CD4-positive, alpha-beta T cell treated with Interleukin-4 for 4 hours (primary cell): ENCODE results near the gene QKI.

Experiments
- DNase-seq: peaks from one replicate; pipeline ENCODE4 v3.0.0-alpha.2; 2020

Gene QKI

GRCh38 chr6:163539101-163539762 is 124.7 kb downstream of the QKI start:
- no peak for DNase-seq

GRCh38 chr6:163543321-163543720 is 128.8 kb downstream of the QKI start:
- DNase-seq = no peak

DNA sequence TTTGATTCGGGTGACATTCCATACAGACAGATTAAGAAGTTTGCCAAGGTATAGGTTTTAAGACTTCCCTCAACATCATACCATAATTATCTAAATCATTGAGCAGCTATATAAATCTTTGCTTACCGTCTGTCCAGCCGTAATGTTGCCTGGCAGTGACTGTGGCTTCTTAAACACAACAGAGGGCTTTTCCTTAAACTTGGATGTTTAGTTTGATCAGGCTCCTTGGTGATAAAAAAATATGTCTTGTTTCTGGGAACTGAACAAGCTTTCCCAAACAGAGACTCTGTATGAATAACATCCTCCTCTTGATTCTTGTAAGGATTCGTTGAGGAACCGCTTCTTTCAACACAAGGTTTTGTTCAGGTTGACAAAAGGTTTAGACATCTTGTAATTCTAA is 130.9 kb downstream of the QKI start:
- no peak for DNase-seq

GRCh38 chr6:163547287-163547686 is 132.8 kb downstream of the QKI start:
- DNase-seq = no peak

DNA sequence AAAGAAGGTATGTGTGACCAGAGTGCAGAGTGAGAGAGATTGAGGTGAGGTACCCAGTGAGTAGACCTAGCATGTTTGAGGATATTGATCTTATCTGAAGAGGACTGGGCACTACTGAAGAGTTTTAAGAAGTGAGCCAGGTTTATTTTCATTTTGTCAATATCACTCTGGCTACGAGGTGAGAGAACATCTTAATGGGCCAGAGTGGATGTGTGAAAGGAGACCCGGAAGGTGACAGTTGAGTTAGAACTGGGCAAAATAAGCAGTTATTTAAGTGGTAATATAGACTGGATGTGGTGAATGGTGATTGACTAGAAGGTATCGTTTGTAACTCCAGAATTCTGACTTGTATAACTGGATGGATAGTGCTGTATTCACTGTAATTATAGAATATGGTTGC is 134.1 kb downstream of the QKI start:
- DNase-seq = no peak

DNA sequence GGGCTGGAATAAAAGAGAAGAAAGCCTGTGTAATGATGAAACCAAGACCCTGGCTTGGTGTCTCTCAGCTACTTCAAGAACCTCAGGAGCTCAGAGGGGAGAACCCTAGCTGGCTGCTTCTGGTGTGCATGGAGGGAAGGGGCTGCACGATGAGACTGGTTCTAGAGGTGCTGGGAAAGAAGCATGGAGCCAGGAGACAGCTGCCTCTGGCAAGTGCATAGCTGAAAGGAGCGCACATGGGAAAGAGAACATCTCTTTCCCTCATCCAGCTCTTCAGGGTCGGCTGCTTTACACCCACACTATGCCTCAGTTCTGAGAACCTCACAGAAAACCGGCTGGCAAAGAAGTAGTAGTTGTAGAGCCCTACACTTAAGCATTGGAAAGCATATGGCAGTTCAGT is 139.5 kb downstream of the QKI start:
- DNase-seq = no peak

DNA sequence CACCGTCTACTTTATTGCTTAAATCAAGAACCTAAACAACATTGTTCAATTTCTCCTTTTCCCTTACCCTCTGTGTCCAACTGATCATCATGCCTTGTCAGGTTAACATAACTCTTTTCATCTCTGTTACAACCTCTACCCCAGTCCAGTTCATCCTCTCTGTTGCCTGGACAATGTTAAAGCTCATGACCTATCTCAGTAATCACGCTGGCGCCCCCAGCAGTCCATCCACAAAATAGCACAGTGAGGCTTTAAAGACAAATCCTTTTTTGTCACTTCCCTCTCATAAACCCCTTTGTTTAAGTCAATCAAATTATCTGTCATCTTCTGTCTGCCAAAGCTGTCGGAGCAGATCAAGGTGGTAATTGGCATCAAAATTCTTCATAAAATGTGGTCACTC is 140.1 kb downstream of the QKI start:
- DNase-seq = peak; percentile 55

DNA sequence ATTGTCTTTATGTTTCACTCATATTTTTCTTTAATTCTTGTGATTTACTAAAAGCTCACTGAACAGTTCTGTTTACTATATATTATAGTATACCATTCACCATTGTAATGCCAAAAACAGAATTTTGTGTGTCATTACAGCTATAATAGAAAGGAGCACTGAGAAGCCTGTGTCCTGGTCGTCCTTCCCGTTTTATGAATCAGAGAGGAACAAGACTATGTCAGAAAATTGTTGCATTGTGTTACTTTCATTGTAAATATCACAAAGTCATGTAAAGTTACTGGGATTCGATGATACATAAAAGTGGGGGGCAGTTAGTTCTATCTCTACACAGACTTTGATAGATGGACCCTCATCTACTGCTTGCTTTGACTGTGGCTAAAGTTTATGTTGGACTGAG is 145.1 kb downstream of the QKI start:
- no peak for DNase-seq

DNA sequence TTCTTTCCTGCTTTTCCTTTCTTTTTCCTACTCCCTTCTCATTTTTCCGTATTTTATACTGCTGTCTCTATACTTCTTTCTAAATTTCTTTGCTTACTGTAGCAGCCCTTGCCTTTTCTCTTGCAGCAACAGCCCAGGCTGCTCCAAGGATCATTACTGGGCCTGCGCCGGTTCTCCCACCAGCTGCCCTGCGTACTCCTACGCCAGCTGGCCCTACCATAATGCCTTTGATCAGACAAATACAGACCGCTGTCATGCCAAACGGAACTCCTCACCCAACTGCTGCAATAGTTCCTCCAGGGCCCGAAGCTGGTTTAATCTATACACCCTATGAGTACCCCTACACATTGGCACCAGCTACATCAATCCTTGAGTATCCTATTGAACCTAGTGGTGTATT is 148.8 kb downstream of the QKI start:
- no peak for DNase-seq

DNA sequence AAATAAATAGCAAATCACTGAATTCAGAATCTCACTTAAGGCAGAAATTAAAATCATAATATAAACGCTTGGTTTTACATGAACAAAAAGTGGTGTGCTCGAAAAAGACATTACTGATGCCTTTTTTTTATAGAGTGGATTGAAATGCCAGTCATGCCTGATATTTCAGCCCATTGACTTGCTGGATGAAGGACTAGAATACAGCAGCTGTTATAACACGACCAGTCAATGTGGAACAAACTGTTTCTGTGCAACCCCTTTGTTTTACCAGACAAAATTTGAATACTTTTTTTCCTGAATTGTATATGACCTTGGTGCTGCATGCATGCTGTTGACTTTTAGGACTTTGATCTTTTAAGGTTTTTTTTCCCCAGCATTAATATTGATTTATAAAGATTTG is 150.0 kb downstream of the QKI start:
- no peak for DNase-seq

DNA sequence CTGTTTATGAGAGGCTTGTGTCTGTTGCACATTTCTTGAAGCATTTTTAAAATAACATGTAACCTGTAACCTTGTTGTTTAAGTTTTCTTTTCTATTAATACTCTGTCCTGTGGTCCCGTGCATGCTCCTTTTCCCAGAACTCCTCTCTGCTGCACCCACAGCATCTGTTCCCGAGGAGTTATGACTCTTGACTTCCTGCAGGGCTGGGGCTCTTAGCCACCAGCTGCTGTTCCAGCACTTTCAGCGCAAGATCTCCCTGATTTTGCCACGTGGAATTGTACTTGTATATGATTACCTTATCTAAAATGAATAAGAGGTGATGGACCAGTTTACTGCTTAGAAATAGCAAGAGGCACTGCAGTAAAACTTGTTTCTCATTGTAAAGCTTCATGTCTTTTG is 150.6 kb downstream of the QKI start:
- DNase-seq = no peak

- no peak for DNase-seq
Observed at GRCh38 chr6:163566056-163566455, 151.5 kb downstream of the QKI start.

- DNase-seq = no peak
Observed at GRCh38 chr6:163568275-163568674, 153.8 kb downstream of the QKI start.

DNA sequence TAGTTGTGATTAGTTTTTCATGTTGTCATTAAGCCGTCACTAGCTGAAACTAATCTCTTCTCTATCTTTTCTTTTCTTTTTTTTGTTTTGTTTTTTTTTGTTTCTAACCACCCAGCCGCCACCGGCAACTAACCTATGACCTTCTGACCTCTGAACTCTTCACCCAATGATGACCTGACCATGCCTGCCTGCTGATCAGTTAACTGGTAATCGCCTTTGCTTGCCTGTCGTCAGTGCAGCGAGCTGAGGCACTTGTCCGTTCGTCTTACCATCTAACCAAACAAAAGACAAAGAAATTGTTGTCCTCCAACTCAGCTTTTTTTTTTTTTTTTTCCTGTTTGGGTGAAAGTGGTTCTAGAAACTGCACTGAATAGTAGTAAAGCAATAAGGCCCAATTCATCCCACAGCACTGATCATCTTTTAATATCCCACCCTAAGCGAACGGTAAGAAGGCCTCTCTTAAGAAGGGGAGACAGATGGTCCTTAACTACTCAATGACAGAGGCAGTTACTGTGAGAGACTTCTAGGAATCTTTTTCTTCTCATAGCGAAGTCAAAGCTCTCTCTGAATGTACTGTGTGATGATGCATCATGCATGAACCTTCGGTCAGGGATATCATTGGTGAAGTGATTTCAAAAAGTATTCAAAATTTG is 156.2 kb downstream of the QKI start:
- DNase-seq = no peak

GRCh38 chr6:163571730-163572129 is 157.2 kb downstream of the QKI start:
- no peak for DNase-seq

GRCh38 chr6:163572612-163573011 is 158.1 kb downstream of the QKI start:
- DNase-seq = no peak

DNA sequence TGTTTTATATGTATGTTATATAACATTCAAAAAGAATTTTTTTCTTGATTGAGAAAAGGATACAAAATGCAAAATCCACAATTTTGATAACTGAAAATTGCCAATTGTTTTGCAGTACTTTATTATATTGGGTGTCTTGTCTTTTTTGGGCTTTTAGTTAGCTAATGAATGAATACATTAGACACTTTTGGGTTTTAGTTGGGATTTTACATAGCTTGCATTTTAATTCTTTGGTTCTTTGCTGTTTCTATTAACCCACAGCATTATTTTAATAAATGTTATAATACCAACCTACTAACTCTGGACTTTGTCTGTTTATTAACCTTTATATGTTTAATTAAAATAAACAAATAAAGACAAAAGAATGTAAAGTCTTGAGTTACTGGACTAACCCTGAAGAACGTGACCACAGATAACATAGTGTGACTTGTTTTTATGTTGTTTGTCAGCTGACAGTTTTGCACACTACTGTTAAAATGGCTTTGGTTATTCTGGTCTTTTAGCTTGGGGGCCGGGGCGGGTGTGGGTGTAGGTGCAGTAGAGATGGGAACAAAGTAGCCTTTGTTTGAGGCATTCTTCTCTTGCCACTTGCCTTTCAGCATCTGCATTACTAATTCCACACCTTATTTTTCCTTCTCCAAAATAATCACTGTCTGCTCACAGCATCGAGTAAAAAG is 159.1 kb downstream of the QKI start:
- DNase-seq = no peak

DNA sequence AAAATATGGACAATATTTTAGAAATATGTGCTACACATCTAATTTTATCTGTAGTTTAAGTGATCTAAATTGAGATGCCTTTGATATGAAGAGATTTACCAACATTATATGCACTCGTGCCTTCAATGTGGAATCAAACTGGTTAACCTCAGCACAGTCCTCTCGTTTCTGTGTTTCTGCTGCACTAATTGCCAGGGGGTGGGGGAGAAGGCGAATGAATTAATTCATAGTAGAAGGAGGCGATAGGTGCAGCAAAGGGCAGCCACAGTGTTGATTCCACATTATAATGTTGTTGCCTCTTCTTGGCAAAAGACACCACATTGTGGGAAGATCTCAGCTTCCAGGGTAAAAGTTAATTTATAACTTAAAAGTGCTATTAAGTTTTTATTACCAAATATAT is 161.6 kb downstream of the QKI start:
- DNase-seq = no peak

GRCh38 chr6:163577404-163577803 is 162.9 kb downstream of the QKI start:
- DNase-seq = no peak

GRCh38 chr6:163579111-163579879 is 164.8 kb downstream of the QKI start:
- DNase-seq = no peak

GRCh38 chr6:163579880-163580295 is 165.4 kb downstream of the QKI start:
- DNase-seq = no peak

DNA sequence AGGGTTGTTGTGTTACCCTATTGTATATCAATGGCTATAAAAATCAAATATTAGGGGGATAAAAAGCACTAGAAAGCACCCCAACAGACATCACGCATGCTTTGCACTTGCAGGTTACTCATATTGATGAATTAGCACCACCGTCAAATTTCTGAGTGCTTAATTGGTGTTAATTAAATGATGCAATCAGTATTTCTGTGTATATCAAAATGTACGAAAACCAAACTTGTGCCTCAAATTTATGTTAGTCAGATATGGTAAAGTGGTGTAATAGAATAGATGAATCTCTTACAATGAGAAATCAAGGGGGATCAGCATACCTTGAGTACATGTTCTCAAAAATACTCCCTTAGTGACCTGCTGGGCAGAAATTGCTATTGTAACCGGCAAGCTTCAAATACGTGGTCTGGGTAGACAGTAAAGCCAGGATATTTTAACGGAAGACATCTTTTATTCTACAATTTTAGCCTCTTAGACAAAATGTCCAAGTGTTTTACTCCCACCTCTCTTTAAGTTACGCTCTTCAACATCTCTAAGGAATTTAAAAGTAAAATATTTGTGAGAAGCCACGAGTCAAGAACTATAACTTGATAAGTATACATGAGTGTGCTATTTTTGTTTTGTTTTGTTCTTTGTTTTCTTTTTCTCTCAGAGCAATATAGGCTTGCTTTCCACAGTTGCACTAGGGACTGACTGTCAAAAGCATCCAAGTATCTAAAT is 166.0 kb downstream of the QKI start:
- DNase-seq = no peak

DNA sequence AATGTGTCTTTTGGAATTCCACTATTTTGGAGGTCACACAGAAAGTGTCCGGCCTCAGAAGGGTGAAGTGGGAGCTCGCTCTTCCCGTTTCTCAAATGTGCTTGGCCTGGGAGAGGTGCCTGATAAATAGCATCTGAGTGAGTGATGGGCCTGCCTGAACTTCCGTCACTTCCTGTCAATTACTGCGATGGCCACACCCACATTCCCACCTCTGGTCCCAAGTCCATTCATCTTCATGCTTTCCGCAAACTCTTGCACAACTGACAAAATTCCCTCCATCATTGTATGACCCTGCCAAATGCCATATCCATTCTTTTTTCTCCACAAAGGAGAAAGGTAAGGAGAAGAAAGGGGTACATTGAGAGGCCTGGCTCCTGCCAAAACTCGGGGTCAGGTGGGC is 169.0 kb downstream of the QKI start:
- no peak for DNase-seq
